ENCODE results near the gene PPFIA3. TPM values are rescaled to one million over a fixed set of nuclear protein-coding genes. Genes with fewer than 3 reads are reported as not detected.

PPFIA3 gene
- total and polyA plus RNA-seq, 8 donors: 0.45 to 19.7 (median 7.6) TPM

GRCh38 chr19:49193822-49194394, 74.6 kb downstream of the PPFIA3 start:
- H3K4me1 ChIP-seq: peaks cover 0 to 5% (median 0%) of the 10 kb centered on the region in 4 donors
- DNase-seq: no peak
- H3K27ac ChIP-seq: no peak overlapping the region
- intact Hi-C loops (cut with DNase I; ENCODE audit: low total_unique reads): no loop called here
- H3K27me3 ChIP-seq: no peaks in the 10 kb centered on the region
- no peaks in the 10 kb centered on the region for H3K9me3 ChIP-seq
- peaks cover 34 to 78% (median 73%) of the 10 kb centered on the region in 4 donors for H3K36me3 ChIP-seq
- H3K4me3 ChIP-seq: no peak overlapping the region
- WGBS, 5 donors: 94 to 98% (median 94%) methylated on average over 6 of the region's 6 CpGs
- TF ChIP-seq CTCF (IDR thresholded peaks at IDR 0.05) (no peak), POLR2AphosphoS5 (IDR thresholded peaks at IDR 0.05) (no peak), EP300 (IDR thresholded peaks at IDR 0.05) (no peak)

GRCh38 chr19:49194408-49194807, 75.1 kb downstream of the PPFIA3 start:
- Histone ChIP-seq H3K9me3 (no peaks in the 10 kb centered on the region), H3K4me1 (peaks cover 0 to 5% (median 0%) of the 10 kb centered on the region in 4 donors), H3K36me3 (peaks cover 29 to 73% (median 69%) of the 10 kb centered on the region in 4 donors), H3K27ac (no peak overlapping the region), H3K4me3 (no peak overlapping the region), H3K27me3 (no peaks in the 10 kb centered on the region)
- intact Hi-C loops (cut with DNase I; ENCODE audit: low total_unique reads): no loop called here
- no peak for TF ChIP-seq POLR2AphosphoS5 (IDR thresholded peaks at IDR 0.05)
- no peak for TF ChIP-seq POLR2A (IDR thresholded peaks at IDR 0.05)
- no peak for TF ChIP-seq CTCF (IDR thresholded peaks at IDR 0.05)
- no peak for TF ChIP-seq EP300 (IDR thresholded peaks at IDR 0.05)
- DNase-seq: no peak
- WGBS, 5 donors: 86 to 93% (median 89%) methylated on average over 4 of the region's 4 CpGs

- 65 to 82% (median 77%) methylated on average over 38 to 40 of the region's 40 CpGs for WGBS, 5 donors
- TF ChIP-seq CTCF (IDR thresholded peaks at IDR 0.05) (no peak), POLR2A (IDR thresholded peaks at IDR 0.05) (no peak), EP300 (IDR thresholded peaks at IDR 0.05) (no peak), POLR2AphosphoS5 (IDR thresholded peaks at IDR 0.05) (no peak)
- Histone ChIP-seq H3K4me1 (peaks cover 0 to 5% (median 0%) of the 10 kb centered on the region in 4 donors), H3K36me3 (peaks cover 21 to 69% (median 65%) of the 10 kb centered on the region in 4 donors), H3K27me3 (no peaks in the 10 kb centered on the region), H3K4me3 (peak overlapping the region in 1 of 4 donors; percentile 19), H3K9me3 (no peaks in the 10 kb centered on the region), H3K27ac (peak overlapping the region in 1 of 5 donors; percentile 44)
- DNase-seq: peak in 1 of 2 donors; percentile 41
- intact Hi-C loops (cut with DNase I; ENCODE audit: low total_unique reads): no loop called here
These were observed 77.3 kb downstream of the PPFIA3 start for GRCh38 chr19:49196527-49197240.

- peaks cover 21 to 76% (median 65%) of the 10 kb centered on the region in 4 donors for H3K36me3 ChIP-seq
- H3K27me3 ChIP-seq: no peaks in the 10 kb centered on the region
- no peak overlapping the region for H3K27ac ChIP-seq
- TF ChIP-seq EP300 (IDR thresholded peaks at IDR 0.05): no peak
- no peak for TF ChIP-seq CTCF (IDR thresholded peaks at IDR 0.05)
- no peak for TF ChIP-seq POLR2A (IDR thresholded peaks at IDR 0.05)
- TF ChIP-seq POLR2AphosphoS5 (IDR thresholded peaks at IDR 0.05): no peak
- intact Hi-C loops (cut with DNase I; ENCODE audit: low total_unique reads): no loop called here
- H3K9me3 ChIP-seq: no peaks in the 10 kb centered on the region
- no peak for DNase-seq
- no peak overlapping the region for H3K4me3 ChIP-seq
- WGBS, 5 donors: 86 to 91% (median 90%) methylated on average over 25 to 29 of the region's 29 CpGs
- H3K4me1 ChIP-seq: peaks cover 0 to 5% (median 0%) of the 10 kb centered on the region in 4 donors
These were observed 81.0 kb downstream of the PPFIA3 start for GRCh38 chr19:49200238-49200862.
